HG02943 (cell line): ENCODE measurements around the gene UBC.

ENCODE experiments used
- ATAC-seq: cut with Tn5 transposase; IDR thresholded peaks from one replicate; pipeline ENCODE4 v1.9.1; 2021; ENCODE audit warnings: mild to moderate bottlenecking, low read depth, moderate library complexity; ENCODE audit not compliant: unreplicated experiment

The UBC gene

GRCh38 chr12:124914392-124915238 lies at the start of gene UBC:
UBC (minus strand) TSS chr12:124914650; CDS start chr12:124913771, 879 bp downstream.
- ATAC-seq: peak; percentile 27

GRCh38 chr12:124963211-124963610 lies 48.8 kb upstream of the UBC start:
- ATAC-seq: no peak

- no peak for ATAC-seq
Observed at GRCh38 chr12:124961055-124961454, 46.6 kb upstream of the UBC start.

- ATAC-seq: no peak
Observed at GRCh38 chr12:124956571-124956970, 42.1 kb upstream of the UBC start.

GRCh38 chr12:124954771-124955170 lies 40.3 kb upstream of the UBC start:
- ATAC-seq: no peak

GRCh38 chr12:124953689-124954405 lies 39.4 kb upstream of the UBC start:
- ATAC-seq: no peak

- ATAC-seq: no peak
Observed at GRCh38 chr12:124952801-124953200, 38.4 kb upstream of the UBC start.

GRCh38 chr12:124952295-124952694 lies 37.8 kb upstream of the UBC start:
- no peak for ATAC-seq

GRCh38 chr12:124949779-124950728 lies 35.6 kb upstream of the UBC start:
- ATAC-seq: no peak

- ATAC-seq: no peak
Observed at GRCh38 chr12:124949066-124949465, 34.6 kb upstream of the UBC start.

GRCh38 chr12:124947561-124948398 lies 33.3 kb upstream of the UBC start:
- ATAC-seq: no peak

- ATAC-seq: no peak
Observed at GRCh38 chr12:124947013-124947412, 32.6 kb upstream of the UBC start.

GRCh38 chr12:124946447-124946793 lies 32.0 kb upstream of the UBC start:
- no peak for ATAC-seq

- ATAC-seq: no peak
Observed at GRCh38 chr12:124941170-124941527, 26.7 kb upstream of the UBC start.

- peak; percentile 48 for ATAC-seq
Observed at GRCh38 chr12:124940393-124941169, 26.1 kb upstream of the UBC start.

GRCh38 chr12:124940143-124940392 lies 25.6 kb upstream of the UBC start:
- ATAC-seq: no peak

- ATAC-seq: peak; percentile 60
Observed at GRCh38 chr12:124939421-124940142, 25.1 kb upstream of the UBC start.

GRCh38 chr12:124939079-124939420 lies 24.6 kb upstream of the UBC start:
- peak; percentile 29 for ATAC-seq

- ATAC-seq: no peak
Observed at GRCh38 chr12:124938587-124938986, 24.1 kb upstream of the UBC start.
